ENCODE measurements around the gene KIAA0319L. TPM values are rescaled to one million over a fixed set of nuclear protein-coding genes. Genes with fewer than 3 reads are reported as not detected.

The KIAA0319L gene
- total RNA-seq, 1 donor from 2014 or later, result 74.7 TPM

DNA sequence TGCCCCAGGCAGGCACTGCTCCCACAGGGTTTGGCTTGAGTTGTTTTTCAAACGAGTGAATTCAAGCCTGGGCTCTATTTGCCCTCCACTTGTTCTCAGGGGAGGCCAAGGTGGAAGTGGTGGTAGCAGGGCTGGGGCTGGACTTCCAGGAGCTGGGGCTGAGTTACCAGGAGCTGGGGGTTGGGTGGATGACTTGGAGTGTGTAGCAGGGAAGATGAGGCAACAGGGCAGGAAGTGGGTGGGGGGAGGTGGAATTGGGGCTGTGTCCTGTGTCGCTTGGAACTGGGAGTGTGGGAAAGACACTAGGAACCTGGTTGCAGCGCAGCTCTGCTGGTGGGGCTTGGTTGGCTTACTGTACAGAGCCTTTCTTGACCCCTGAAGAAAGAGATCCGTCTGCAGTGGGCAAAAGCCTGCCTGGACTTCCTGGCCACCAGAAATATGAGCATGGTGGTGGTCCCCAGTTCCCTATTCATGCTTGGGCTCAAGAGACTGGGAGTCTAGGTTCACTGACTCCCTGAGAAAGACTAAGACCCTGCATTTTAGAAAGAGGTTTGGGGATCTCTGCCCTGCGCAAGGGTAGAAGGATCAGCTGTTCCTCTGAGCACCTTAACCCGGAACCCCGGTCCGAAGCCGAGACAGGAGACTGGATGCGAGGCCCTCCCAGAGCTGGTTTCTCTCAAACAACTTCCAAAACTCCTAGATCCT lies 19.0 kb upstream of the KIAA0319L start:
- H3K27ac Mint-ChIP-seq (ENCODE audit: unreplicated experiment), result no peak overlapping the region
- peaks cover 4% of the 10 kb centered on the region for H3K4me1 Mint-ChIP-seq (ENCODE audit: low read depth, unreplicated experiment)
- H3K36me3 Mint-ChIP-seq (ENCODE audit: unreplicated experiment), result peaks cover 5% of the 10 kb centered on the region
- H3K4me3 Mint-ChIP-seq (ENCODE audit: unreplicated experiment), result peak overlapping the region; percentile 64
- TF ChIP-seq, protein P1, sequence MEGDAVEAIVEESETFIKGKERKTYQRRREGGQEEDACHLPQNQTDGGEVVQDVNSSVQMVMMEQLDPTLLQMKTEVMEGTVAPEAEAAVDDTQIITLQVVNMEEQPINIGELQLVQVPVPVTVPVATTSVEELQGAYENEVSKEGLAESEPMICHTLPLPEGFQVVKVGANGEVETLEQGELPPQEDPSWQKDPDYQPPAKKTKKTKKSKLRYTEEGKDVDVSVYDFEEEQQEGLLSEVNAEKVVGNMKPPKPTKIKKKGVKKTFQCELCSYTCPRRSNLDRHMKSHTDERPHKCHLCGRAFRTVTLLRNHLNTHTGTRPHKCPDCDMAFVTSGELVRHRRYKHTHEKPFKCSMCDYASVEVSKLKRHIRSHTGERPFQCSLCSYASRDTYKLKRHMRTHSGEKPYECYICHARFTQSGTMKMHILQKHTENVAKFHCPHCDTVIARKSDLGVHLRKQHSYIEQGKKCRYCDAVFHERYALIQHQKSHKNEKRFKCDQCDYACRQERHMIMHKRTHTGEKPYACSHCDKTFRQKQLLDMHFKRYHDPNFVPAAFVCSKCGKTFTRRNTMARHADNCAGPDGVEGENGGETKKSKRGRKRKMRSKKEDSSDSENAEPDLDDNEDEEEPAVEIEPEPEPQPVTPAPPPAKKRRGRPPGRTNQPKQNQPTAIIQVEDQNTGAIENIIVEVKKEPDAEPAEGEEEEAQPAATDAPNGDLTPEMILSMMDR (IDR thresholded peaks at IDR 0.05; ENCODE audit: partially characterized antibody, unreplicated experiment), result no peak
- peaks cover 31% of the 10 kb centered on the region for H3K27me3 Mint-ChIP-seq (ENCODE audit: unreplicated experiment)
- H3K9me3 Mint-ChIP-seq (ENCODE audit: unreplicated experiment), result peaks cover 9% of the 10 kb centered on the region
- DNase-seq, result no peak

DNA sequence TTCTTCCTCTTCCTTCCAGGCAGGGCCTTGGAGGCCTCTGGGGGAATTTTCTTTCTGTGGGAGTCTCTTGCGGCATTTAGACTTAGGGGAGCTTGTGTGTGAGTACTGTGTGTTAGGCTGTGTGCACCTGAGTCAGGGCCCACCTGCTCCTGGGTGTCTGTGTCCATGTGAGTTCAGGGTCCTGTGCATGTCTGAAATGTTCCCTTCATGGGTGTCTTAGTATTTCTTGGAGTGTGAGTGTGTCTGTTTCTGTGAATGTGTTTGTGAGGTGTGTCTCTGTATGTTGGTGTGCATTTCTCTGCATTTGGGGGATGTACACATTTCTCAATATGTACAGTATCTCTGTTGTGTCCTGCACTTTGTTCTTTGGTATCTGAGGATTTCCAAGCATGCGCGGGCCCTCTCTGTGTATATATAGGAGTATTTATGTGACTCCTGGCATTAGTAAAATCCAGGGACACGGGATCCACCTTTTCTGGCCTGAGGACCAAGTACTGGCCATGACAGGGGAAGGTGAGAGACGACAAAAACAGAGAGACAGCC lies 18.3 kb upstream of the KIAA0319L start:
- Mint-ChIP-seq H3K27ac (ENCODE audit: unreplicated experiment) (peak overlapping the region; percentile 46), H3K36me3 (ENCODE audit: unreplicated experiment) (peaks cover 5% of the 10 kb centered on the region), H3K4me1 (ENCODE audit: low read depth, unreplicated experiment) (peaks cover 4% of the 10 kb centered on the region), H3K27me3 (ENCODE audit: unreplicated experiment) (peaks cover 34% of the 10 kb centered on the region), H3K4me3 (ENCODE audit: unreplicated experiment) (no peak overlapping the region), H3K9me3 (ENCODE audit: unreplicated experiment) (peaks cover 9% of the 10 kb centered on the region)
- DNase-seq, result no peak
- TF ChIP-seq, protein P1 (IDR thresholded peaks at IDR 0.05; ENCODE audit: partially characterized antibody, unreplicated experiment), result no peak

DNA sequence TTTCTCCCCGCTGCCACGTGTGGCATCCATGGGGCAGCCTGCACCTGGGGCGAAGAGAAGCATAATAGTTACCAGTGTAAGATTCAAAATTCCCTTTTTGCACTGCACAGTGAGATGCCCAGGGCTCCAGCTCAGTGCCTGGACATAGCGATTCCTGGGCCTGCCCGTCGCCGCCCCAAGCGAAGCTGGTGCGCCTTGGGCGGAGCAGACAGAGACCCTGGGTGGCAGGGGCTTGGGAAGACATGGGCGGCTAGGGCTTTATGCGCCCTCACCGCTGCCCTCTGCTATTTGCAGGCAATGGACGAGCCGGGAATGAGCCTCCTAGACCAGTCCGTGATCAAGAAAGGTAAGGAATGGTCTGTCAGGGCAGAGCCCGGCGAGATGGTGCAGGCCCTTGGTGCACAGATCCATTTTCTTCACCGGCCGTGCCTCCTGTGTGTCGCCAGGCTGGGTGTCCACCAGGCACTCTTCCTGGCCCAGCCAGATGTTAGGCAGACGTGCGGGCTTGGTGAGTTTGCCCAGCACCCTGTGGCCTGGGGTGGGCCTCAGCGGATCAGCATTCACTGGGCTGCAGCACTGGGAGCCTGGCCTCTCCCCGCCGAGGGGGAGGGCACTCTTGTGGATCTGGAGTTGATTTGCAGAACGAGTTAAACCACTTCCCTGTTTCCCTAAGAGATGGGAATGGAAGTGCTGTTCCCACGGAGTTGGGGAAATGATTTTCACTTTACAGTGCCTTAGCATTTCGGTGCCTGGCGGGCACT lies 17.6 kb upstream of the KIAA0319L start:
- H3K9me3 Mint-ChIP-seq (ENCODE audit: unreplicated experiment), result peaks cover 9% of the 10 kb centered on the region
- TF ChIP-seq, protein P1 (IDR thresholded peaks at IDR 0.05; ENCODE audit: partially characterized antibody, unreplicated experiment), result no peak
- H3K36me3 Mint-ChIP-seq (ENCODE audit: unreplicated experiment), result peaks cover 5% of the 10 kb centered on the region
- H3K27ac Mint-ChIP-seq (ENCODE audit: unreplicated experiment), result peak overlapping the region; percentile 46
- H3K27me3 Mint-ChIP-seq (ENCODE audit: unreplicated experiment), result peaks cover 34% of the 10 kb centered on the region
- H3K4me3 Mint-ChIP-seq (ENCODE audit: unreplicated experiment), result no peak overlapping the region
- peaks cover 4% of the 10 kb centered on the region for H3K4me1 Mint-ChIP-seq (ENCODE audit: low read depth, unreplicated experiment)
- DNase-seq, result no peak

DNA sequence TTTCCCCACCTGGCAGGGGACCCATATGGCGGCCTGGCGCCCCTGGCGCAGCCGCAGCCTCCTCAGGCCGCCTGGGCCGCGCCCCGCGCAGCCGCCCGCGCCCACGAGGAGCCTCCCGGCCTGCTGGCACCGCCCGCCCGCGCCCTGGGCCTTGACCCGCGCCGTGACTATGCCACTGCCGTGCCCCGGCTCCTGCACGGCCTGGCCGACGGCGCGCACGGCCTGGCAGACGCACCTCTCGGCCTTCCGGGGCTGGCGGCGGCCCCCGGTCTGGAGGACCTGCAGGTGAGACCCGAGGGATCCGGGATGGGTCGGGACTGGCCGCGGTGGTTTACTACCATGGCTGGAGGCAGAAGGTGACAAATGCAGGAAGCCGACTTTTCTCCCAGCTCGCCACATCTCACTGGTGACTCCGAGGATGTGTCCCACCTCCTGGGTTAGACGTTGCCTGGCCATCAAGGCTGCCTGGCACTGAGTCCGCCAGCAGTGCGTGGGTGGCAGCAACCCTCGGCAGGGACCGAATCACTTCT lies 17.0 kb upstream of the KIAA0319L start:
- DNase-seq, result no peak
- TF ChIP-seq, protein P1 (IDR thresholded peaks at IDR 0.05; ENCODE audit: partially characterized antibody, unreplicated experiment), result no peak
- Mint-ChIP-seq H3K4me3 (ENCODE audit: unreplicated experiment) (no peak overlapping the region), H3K27me3 (ENCODE audit: unreplicated experiment) (peaks cover 34% of the 10 kb centered on the region), H3K4me1 (ENCODE audit: low read depth, unreplicated experiment) (peaks cover 4% of the 10 kb centered on the region), H3K9me3 (ENCODE audit: unreplicated experiment) (peaks cover 9% of the 10 kb centered on the region), H3K36me3 (ENCODE audit: unreplicated experiment) (peaks cover 5% of the 10 kb centered on the region), H3K27ac (ENCODE audit: unreplicated experiment) (no peak overlapping the region)

Data from glutamatergic neuron (in vitro differentiated cells).